Left ventricle myocardium inferior (tissue), 1 donor: ENCODE results near the gene SH3BP2. TPM values are rescaled to one million over a fixed set of nuclear protein-coding genes. Genes with fewer than 3 reads are reported as not detected.

ENCODE experiments used
- DNase-seq: peaks from one replicate; pipeline ENCODE4 v3.0.0-alpha.2; 2020
- H3K27ac ChIP-seq: fragments of 200-600 bp; replicated peaks from 2 replicates; pipeline ENCODE4 v1.8.0; 2021
- H3K27me3 ChIP-seq: fragments of 200-600 bp; 2 replicates; pipeline ENCODE4 v1.8.0; 2021; ENCODE audit warnings: low read depth
- H3K36me3 ChIP-seq: fragments of 200-600 bp; 2 replicates; pipeline ENCODE4 v1.8.0; 2021
- H3K4me1 ChIP-seq: fragments of 200-600 bp; 2 replicates; pipeline ENCODE4 v1.8.0; 2021
- H3K4me3 ChIP-seq: fragments of 200-600 bp; 2 replicates; pipeline ENCODE4 v1.8.0; 2021; ENCODE audit warnings: mild to moderate bottlenecking, moderate library complexity
- H3K9me3 ChIP-seq: fragments of 200-600 bp; replicated peaks from 2 replicates; pipeline ENCODE4 v1.8.0; 2021
- CTCF ChIP-seq: fragments of 200-600 bp; IDR thresholded peaks from 2 replicates; pipeline ENCODE4 v1.8.0; 2021; ENCODE audit warnings: antibody characterized with exemption, mild to moderate bottlenecking, borderline replicate concordance
- intact Hi-C: fragments of 100-400 bp; cut with micrococcal nuclease; formaldehyde crosslinking; loops from one replicate; pipeline ENCODE4 v1.11.0; 2022
- total RNA-seq: library from RNA; stranded (reverse); fragmentation: NEBNext Ultra II Directional; extraction: Animal tissue kit (Norgen Biotek cat#: 25700); gene quantifications from one replicate; pipeline ENCODE4 v1.2.1, GENCODE V29; 2021
- donor health status: DM: no; HTN: yes; CAD: no; lungs with severe emphysema.

SH3BP2 gene
- total RNA-seq, 1 donor from 2014 or later = 24.7 TPM

- Histone ChIP-seq H3K4me3 (no peak overlapping the region), H3K36me3 (peaks cover 57% of the 10 kb centered on the region), H3K27me3 (no peaks in the 10 kb centered on the region), H3K27ac (no peak overlapping the region), H3K9me3 (no peaks in the 10 kb centered on the region), H3K4me1 (peaks cover 74% of the 10 kb centered on the region)
- no peak for TF ChIP-seq CTCF
- DNase-seq = no peak
- intact Hi-C loops = no loop called here
Measured at GRCh38 chr4:2888886-2889285, 96.0 kb downstream of the SH3BP2 start.

Other genes starting within 250 kb of the SH3BP2 start
- 19.4 TPM for gene TNIP2, start 36.7 kb upstream of the SH3BP2 start, total RNA-seq
- 212 TPM for gene ADD1, start 50.8 kb downstream of the SH3BP2 start, total RNA-seq
- gene NOP14, start 170.3 kb downstream of the SH3BP2 start, total RNA-seq = 17.4 TPM
- 9.0 TPM for gene GRK4, start 170.5 kb downstream of the SH3BP2 start, total RNA-seq